ENCODE measurements around the gene KRTAP10-1. TPM values are rescaled to one million over a fixed set of nuclear protein-coding genes. Genes with fewer than 3 reads are reported as not detected.

KRTAP10-1 gene
- total and polyA plus RNA-seq, 9 of the 15 experiments (the other 6 are each of a cell fraction or from before 2014, with no cell fraction given): not detected

GRCh38 chr21:44529011-44529421 lies 11.0 kb downstream of the KRTAP10-1 start:
- ATAC-seq (no peak), DNase-seq (ENCODE audit: extremely low read depth in 1 of 4, low spot score in 3 of 4) (no peak), FAIRE-seq (no peak)
- in situ Hi-C loops (cut with MboI): no loop called here
- H3K4me2 ChIP-seq (ENCODE audit: insufficient read depth, low read length): no peak overlapping the region
- ChIA-PET CTCF (ENCODE audit: low intra/inter-chr PET ratio) (no interaction called here), POLR2A (no interaction called here)
- H3K36me3 ChIP-seq (ENCODE audit: control insufficient read depth, insufficient read depth, low read length): no peaks in the 10 kb centered on the region
- TF ChIP-seq ZSCAN32 (CRISPR knock-in tag; IDR thresholded peaks at IDR 0.05): no peak
- TF ChIP-seq ETV5 (CRISPR knock-in tag; IDR thresholded peaks at IDR 0.05; ENCODE audit: low read depth): no peak
- TF ChIP-seq MIER1 (IDR thresholded peaks at IDR 0.05; ENCODE audit: low read depth): no peak
- TF ChIP-seq CCNT2 (IDR thresholded peaks at IDR 0.05; ENCODE audit: borderline replicate concordance, extremely low read depth, insufficient read length, low read depth, low read length): no peak
- no peak for TF ChIP-seq ETV6 (IDR thresholded peaks at IDR 0.05; ENCODE audit: borderline replicate concordance in 1 of 2, low read depth in 2 of 2, low read length in 1 of 2)
- TF ChIP-seq ETV6 (CRISPR knock-in tag; IDR thresholded peaks at IDR 0.05; ENCODE audit: borderline replicate concordance): no peak
- TF ChIP-seq NR4A1 (CRISPR knock-in tag; IDR thresholded peaks at IDR 0.05): no peak
- no peak for TF ChIP-seq NR4A1 (tag; IDR thresholded peaks at IDR 0.05)
- BruUV-seq (replicated peaks): no TSS peak
- peaks cover 0 to 16% of the 10 kb centered on the region in 2 experiments; a peak in 1 of 5 replicates for H3K4me1 ChIP-seq (replicated peaks in 1 of 2; ENCODE audit: control insufficient read depth in 2 of 2, insufficient read depth in 2 of 2, low read length in 2 of 2)
- no peaks in the 10 kb centered on the region for H3K79me2 ChIP-seq (ENCODE audit: control insufficient read depth, insufficient read depth, low read length)
- peaks cover 44 to 84% of the 10 kb centered on the region in 2 experiments for H3K27me3 ChIP-seq (ENCODE audit: control insufficient read depth in 2 of 2, insufficient read depth in 2 of 2, low read length in 2 of 2)
- no peak overlapping the region for H3K27ac ChIP-seq (ENCODE audit: extremely low read depth, low read depth, low read length)
- H3K9me1 ChIP-seq (ENCODE audit: control insufficient read depth, insufficient read depth, low read length): no peaks in the 10 kb centered on the region
- WGBS (ENCODE audit: insufficient coverage, low coverage, missing lambda C conversion rate): 2% methylated on average over 17 of the region's 17 CpGs
- no peak overlapping the region; a peak in 1 of 4 replicates for H3K9ac ChIP-seq (ENCODE audit: insufficient read depth in 1 of 2, low read depth in 2 of 2, low read length in 2 of 2)
- peaks cover 18% of the 10 kb centered on the region; the same call in 1 of the 2 replicates for H4K20me1 ChIP-seq (replicated peaks; ENCODE audit: control insufficient read depth, insufficient read depth, low read length)
- H3K9me3 ChIP-seq (replicated peaks; ENCODE audit: control insufficient read depth, insufficient read depth, low read depth, low read length): peaks cover 12% of the 10 kb centered on the region; the same call in 1 of the 2 replicates
- H3K4me3 ChIP-seq: no peak overlapping the region
- no peak overlapping the region for H2AFZ ChIP-seq (ENCODE audit: low read depth, low read length)
- intact Hi-C loops (cut with micrococcal nuclease): no loop called here

All from K562 (cell line).